HFFc6 (cell line): ENCODE data around the gene TBC1D24. TPM values are rescaled to one million over a fixed set of nuclear protein-coding genes. Genes with fewer than 3 reads are reported as not detected.

Source experiments
- DNase-seq: peaks from one replicate; pipeline ENCODE4 v3.0.0-alpha.2; 2018
- H3K27ac Mint-ChIP-seq: 2 replicates; pipeline ENCODE4 v1.8.0; 2020; ENCODE audit warnings: mild to moderate bottlenecking, mixed read lengths
- H3K27me3 Mint-ChIP-seq: 2 replicates; pipeline ENCODE4 v1.8.0; 2021; ENCODE audit warnings: mild to moderate bottlenecking, moderate library complexity, mixed read lengths; ENCODE audit not compliant: insufficient read depth
- H3K36me3 Mint-ChIP-seq: 2 replicates; pipeline ENCODE4 v1.8.0; 2021; ENCODE audit warnings: low read depth, mixed read lengths
- H3K4me1 Mint-ChIP-seq: 2 replicates; pipeline ENCODE4 v1.8.0; 2020; ENCODE audit warnings: low read depth, mixed read lengths
- H3K4me3 Mint-ChIP-seq: 2 replicates; pipeline ENCODE4 v1.8.0; 2020; ENCODE audit warnings: mild to moderate bottlenecking, moderate library complexity, mixed read lengths
- H3K9me3 Mint-ChIP-seq: 2 replicates; pipeline ENCODE4 v1.8.0; 2020; ENCODE audit warnings: mild to moderate bottlenecking, mixed read lengths
- CTCF ChIP-seq: fragments of 200-600 bp; sonication (generic); IDR thresholded peaks from 2 replicates; pipeline ENCODE4 v1.5.0; 2021; ENCODE audit warnings: antibody characterized with exemption, mild to moderate bottlenecking
- total RNA-seq, 6 experiments: library from RNA; stranded (reverse); fragmentation: NEBNext Ultra II Directional; extraction: Animal tissue kit (Norgen Biotek cat#: 25700); gene quantifications; 2 replicates in 1 of 6; 3 replicates in 5 of 6; pipeline ENCODE4 v1.2.3, GENCODE V29; 2021

TBC1D24 gene
- total RNA-seq, 6 experiments from 2014 or later: 15.8 to 30.3 (median 19.0) TPM

GRCh38 chr16:2523801-2524231 is 48.9 kb downstream of the TBC1D24 start:
- TF ChIP-seq CTCF: no peak
- Mint-ChIP-seq H3K9me3 (no peaks in the 10 kb centered on the region), H3K36me3 (peaks cover 27% of the 10 kb centered on the region), H3K4me1 (peaks cover 20% of the 10 kb centered on the region), H3K27ac (no peak overlapping the region), H3K4me3 (no peak overlapping the region), H3K27me3 (peaks cover 16% of the 10 kb centered on the region)
- DNase-seq: no peak

- no peak for TF ChIP-seq CTCF
- no peak overlapping the region for H3K27ac Mint-ChIP-seq
- peaks cover 14% of the 10 kb centered on the region for H3K4me1 Mint-ChIP-seq
- peaks cover 27% of the 10 kb centered on the region for H3K36me3 Mint-ChIP-seq
- peaks cover 16% of the 10 kb centered on the region for H3K27me3 Mint-ChIP-seq
- H3K9me3 Mint-ChIP-seq: no peaks in the 10 kb centered on the region
- H3K4me3 Mint-ChIP-seq: no peak overlapping the region
- no peak for DNase-seq
Observed at GRCh38 chr16:2524339-2524938, 49.5 kb downstream of the TBC1D24 start.

DNA sequence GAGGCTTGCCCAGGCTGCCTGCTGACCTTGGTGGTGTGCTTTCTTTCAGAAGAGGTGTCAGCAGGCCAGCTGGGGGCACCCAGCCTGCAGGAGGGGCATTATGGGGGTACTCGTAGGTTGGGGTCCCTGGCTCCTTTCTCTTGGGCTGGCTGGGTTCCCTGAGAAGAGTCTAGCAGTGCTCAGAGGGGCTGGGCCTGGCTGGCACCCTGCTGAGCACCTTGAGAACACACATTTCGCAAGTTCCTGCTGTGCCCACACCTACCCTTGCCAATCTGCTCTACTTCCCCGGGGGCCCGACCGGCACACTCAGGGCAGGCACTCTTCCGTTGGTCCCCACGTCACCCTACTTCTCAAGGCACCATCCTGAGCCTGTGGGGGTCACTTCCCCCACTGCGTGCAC is 51.2 kb downstream of the TBC1D24 start:
- Mint-ChIP-seq H3K27me3 (peaks cover 7% of the 10 kb centered on the region), H3K27ac (no peak overlapping the region), H3K4me1 (peaks cover 14% of the 10 kb centered on the region), H3K36me3 (peaks cover 17% of the 10 kb centered on the region), H3K4me3 (no peak overlapping the region), H3K9me3 (no peaks in the 10 kb centered on the region)
- TF ChIP-seq CTCF: no peak
- DNase-seq: no peak

DNA sequence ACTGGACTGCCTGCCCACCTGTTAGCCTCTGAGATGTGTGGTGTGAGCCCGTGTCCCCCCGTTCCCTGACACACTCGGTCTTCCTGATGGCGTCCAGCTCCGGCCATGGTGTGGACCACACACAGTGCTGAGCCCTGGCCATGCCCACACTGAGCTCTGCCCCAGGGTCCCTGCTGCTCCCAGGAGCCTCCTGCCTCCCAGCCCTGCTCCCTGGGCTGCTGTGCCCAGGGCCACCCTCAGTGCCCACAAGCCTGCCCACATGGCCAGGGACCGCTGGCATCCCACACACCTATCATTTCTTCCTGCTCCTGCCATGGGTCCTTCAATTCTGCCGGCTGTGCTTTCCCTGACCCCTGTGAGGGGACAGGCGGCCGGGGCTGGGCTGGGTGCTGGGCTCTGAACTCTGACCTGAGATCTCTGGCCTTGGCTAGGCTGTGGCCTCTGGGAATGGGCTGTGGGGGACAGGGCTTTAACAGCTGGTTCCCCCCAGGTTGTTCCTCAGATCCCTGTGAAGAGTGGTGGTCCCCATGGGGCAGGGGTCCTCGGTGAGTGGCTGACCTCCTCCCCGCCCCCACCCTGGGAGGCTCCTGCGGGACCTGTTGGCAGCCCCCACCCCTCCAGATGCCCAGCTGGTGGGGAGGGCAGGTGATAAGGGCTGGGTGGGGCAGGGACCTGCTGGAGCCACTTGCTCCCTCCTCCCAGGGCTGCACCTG is 52.3 kb downstream of the TBC1D24 start:
- Mint-ChIP-seq H3K4me3 (no peak overlapping the region), H3K27ac (no peak overlapping the region), H3K9me3 (no peaks in the 10 kb centered on the region), H3K27me3 (no peaks in the 10 kb centered on the region; the same call in 1 of the 2 replicates), H3K36me3 (peaks cover 16% of the 10 kb centered on the region), H3K4me1 (peaks cover 15% of the 10 kb centered on the region)
- DNase-seq: no peak
- TF ChIP-seq CTCF: no peak

DNA sequence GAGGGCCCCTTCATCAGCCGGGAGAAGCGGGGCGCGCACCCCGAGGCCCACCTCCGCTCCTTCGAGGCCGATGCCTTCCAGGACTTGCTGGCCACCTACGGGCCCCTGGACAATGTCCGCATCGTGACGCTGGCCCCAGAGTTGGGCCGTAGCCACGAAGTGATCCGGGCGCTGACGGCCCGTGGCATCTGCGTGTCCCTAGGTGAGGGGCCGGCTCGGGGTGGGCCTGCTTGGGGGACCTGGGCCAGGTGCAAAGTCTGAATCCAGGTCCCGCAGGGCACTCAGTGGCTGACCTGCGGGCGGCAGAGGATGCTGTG is 52.8 kb downstream of the TBC1D24 start:
- DNase-seq: no peak
- no peak overlapping the region for H3K27ac Mint-ChIP-seq
- H3K27me3 Mint-ChIP-seq: no peaks in the 10 kb centered on the region; the same call in 1 of the 2 replicates
- peaks cover 20% of the 10 kb centered on the region for H3K4me1 Mint-ChIP-seq
- TF ChIP-seq CTCF: no peak
- H3K9me3 Mint-ChIP-seq: no peaks in the 10 kb centered on the region
- H3K36me3 Mint-ChIP-seq: peaks cover 16% of the 10 kb centered on the region
- H3K4me3 Mint-ChIP-seq: no peak overlapping the region
